ENCODE measurements around the gene COPB2.

GRCh38 chr3:139328356-139328755 lies 61.1 kb downstream of the COPB2 start:
- TF ChIP-seq CTCF (conservative IDR thresholded peaks at IDR 0.05; ENCODE audit: low read length) (no peak), EZH2phosphoT487 (IDR thresholded peaks at IDR 0.05; ENCODE audit: borderline replicate concordance) (no peak)

Measured in Loucy (cell line).